Jurkat, Clone E6-1 (cell line): Measurements from ENCODE around the gene PGGT1B.
"Not testable (repeated sequence)": the region's sequence is repeated elsewhere in the genome, so short reads cannot be mapped to it uniquely, and the experiment has no call there.

Experiments
- DNase-seq: peaks from one replicate; pipeline ENCODE4 v3.0.0-alpha.2; 2011; ENCODE audit warnings: low read depth, low spot score
- H3K4me3 ChIP-seq: 2 replicates; pipeline ENCODE4 v1.5.1; 2011; ENCODE audit warnings: mild to moderate bottlenecking, low read length, control low read depth, moderate library complexity

Gene PGGT1B

GRCh38 chr5:115264786-115265185, 2.1 kb upstream of the PGGT1B start:
- no peak for DNase-seq
- H3K4me3 ChIP-seq: no peak overlapping the region

- DNase-seq: no peak
- H3K4me3 ChIP-seq: peak overlapping the region; percentile 86
These were observed 352 bp upstream of the PGGT1B start for GRCh38 chr5:115263078-115263380.

- peak overlapping the region; percentile 86 for H3K4me3 ChIP-seq
- DNase-seq: no peak
These were observed 711 bp downstream of the PGGT1B start for GRCh38 chr5:115262011-115262320.

- H3K4me3 ChIP-seq: no peak overlapping the region
- DNase-seq: no peak
These were observed 2.4 kb downstream of the PGGT1B start for GRCh38 chr5:115260248-115260647.

- no peak for DNase-seq
- no peak overlapping the region for H3K4me3 ChIP-seq
These were observed 4.7 kb downstream of the PGGT1B start for GRCh38 chr5:115257981-115258380.

GRCh38 chr5:115249379-115249778, 13.3 kb downstream of the PGGT1B start:
- H3K4me3 ChIP-seq, DNase-seq: not testable (repeated sequence)

GRCh38 chr5:115246361-115246991, 16.2 kb downstream of the PGGT1B start:
- H3K4me3 ChIP-seq: no peak overlapping the region
- DNase-seq: peak; percentile 38

GRCh38 chr5:115243412-115243811, 19.3 kb downstream of the PGGT1B start:
- H3K4me3 ChIP-seq: no peak overlapping the region
- DNase-seq: no peak

- H3K4me3 ChIP-seq: no peak overlapping the region
- DNase-seq: no peak
These were observed 20.6 kb downstream of the PGGT1B start for GRCh38 chr5:115241881-115242642.

- DNase-seq: no peak
These were observed 25.6 kb downstream of the PGGT1B start for GRCh38 chr5:115237066-115237465.

GRCh38 chr5:115236599-115236998, 26.1 kb downstream of the PGGT1B start:
- no peak overlapping the region for H3K4me3 ChIP-seq
- DNase-seq: no peak

More at GRCh38 chr5:115237066-115237465, 25.6 kb downstream of the PGGT1B start:
- H3K4me3 ChIP-seq: no peak overlapping the region

- no peak for DNase-seq
- H3K4me3 ChIP-seq: no peak overlapping the region
These were observed 31.1 kb downstream of the PGGT1B start for GRCh38 chr5:115231598-115231997.

GRCh38 chr5:115229606-115230005, 33.1 kb downstream of the PGGT1B start:
- no peak overlapping the region for H3K4me3 ChIP-seq
- DNase-seq: no peak

- no peak overlapping the region for H3K4me3 ChIP-seq
- no peak for DNase-seq
These were observed 35.4 kb downstream of the PGGT1B start for GRCh38 chr5:115227281-115227680.

- DNase-seq: no peak
- H3K4me3 ChIP-seq: no peak overlapping the region
These were observed 48.1 kb downstream of the PGGT1B start for GRCh38 chr5:115214541-115214940.

GRCh38 chr5:115209279-115209678, 53.4 kb downstream of the PGGT1B start:
- DNase-seq: peak; percentile 84
- H3K4me3 ChIP-seq: no peak overlapping the region

GRCh38 chr5:115202952-115203351, 59.7 kb downstream of the PGGT1B start:
- DNase-seq: no peak

GRCh38 chr5:115196161-115196560, 66.5 kb downstream of the PGGT1B start:
- no peak for DNase-seq
- H3K4me3 ChIP-seq: no peak overlapping the region

More at GRCh38 chr5:115202952-115203351, 59.7 kb downstream of the PGGT1B start:
- no peak overlapping the region for H3K4me3 ChIP-seq

GRCh38 chr5:115194676-115195075, 68.0 kb downstream of the PGGT1B start:
- H3K4me3 ChIP-seq: no peak overlapping the region
- DNase-seq: no peak

- DNase-seq: no peak
- H3K4me3 ChIP-seq: no peak overlapping the region
These were observed 69.4 kb downstream of the PGGT1B start for GRCh38 chr5:115193295-115193694.

- DNase-seq: no peak
These were observed 70.6 kb downstream of the PGGT1B start for GRCh38 chr5:115192098-115192497.

More at GRCh38 chr5:115192098-115192497, 70.6 kb downstream of the PGGT1B start:
- no peak overlapping the region for H3K4me3 ChIP-seq
